SKM-1 treated with dmso at 0.1 percent for 144 hours (cell line): ENCODE measurements around the gene ADCK1.
"Not testable (repeated sequence)": the region's sequence is repeated elsewhere in the genome, so short reads cannot be mapped to it uniquely, and the experiment has no call there.

ENCODE experiments used
- DNase-seq: peaks from one replicate; lab custom pipeline; 2025; ENCODE audit not compliant: unreplicated experiment; lab: John Stamatoyannopoulos, UW

The ADCK1 gene

DNA sequence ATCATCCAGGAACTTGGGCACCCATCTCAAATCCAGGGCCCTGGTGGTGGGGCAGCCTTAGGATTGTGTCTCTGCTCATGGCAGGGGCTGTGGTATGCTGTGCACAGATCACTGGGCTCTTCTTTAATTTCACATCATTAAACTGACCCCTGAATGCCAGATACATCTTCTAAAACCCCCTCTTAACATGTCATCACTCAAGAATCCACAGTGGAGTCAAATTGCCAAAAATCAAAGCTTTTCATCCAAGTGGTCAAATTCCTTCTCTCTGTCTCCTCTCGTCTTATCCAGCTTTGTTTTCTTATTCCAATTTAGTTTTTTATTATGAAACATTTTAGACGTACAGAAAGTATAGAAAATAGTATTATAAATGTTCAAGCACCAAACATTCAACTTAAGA lies 97.5 kb downstream of the ADCK1 start:
- no peak for DNase-seq

- DNase-seq, result no peak
Observed at GRCh38 chr14:77902811-77903210, 102.9 kb downstream of the ADCK1 start.

GRCh38 chr14:77903221-77903620 lies 103.3 kb downstream of the ADCK1 start:
- no peak for DNase-seq

DNA sequence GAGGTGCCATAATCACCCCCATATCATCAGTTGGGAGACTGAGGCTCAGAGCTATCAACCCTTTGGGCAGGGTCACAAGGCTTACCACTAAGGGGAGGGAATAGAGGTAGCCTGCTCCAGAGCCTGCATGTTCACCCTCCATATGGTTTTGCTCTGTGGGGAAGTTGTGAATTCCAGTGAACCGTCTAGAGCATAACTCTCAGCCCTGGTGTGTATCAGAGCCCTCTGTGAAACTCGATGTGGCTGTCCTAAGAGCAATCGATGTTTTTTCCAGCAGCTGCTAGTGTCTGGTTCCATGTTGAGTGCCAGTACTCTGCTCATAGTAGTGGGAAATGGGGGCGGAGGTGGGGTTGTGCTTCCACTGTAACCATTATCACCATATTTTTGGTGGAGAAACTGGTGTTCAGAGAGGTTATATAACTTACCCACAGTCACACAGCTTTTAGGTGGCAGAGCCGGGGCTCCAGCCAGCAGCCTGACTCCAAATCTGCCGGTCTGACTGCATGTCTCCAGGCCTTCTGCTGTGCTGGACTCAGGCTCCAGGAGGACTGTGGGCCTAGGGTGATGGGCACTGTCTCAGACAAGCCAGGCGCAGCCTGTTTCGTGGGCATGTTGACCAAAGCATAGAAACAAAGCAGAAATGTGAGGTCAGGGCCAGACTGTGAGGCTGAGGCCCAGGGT lies 104.2 kb downstream of the ADCK1 start:
- DNase-seq, result no peak

DNA sequence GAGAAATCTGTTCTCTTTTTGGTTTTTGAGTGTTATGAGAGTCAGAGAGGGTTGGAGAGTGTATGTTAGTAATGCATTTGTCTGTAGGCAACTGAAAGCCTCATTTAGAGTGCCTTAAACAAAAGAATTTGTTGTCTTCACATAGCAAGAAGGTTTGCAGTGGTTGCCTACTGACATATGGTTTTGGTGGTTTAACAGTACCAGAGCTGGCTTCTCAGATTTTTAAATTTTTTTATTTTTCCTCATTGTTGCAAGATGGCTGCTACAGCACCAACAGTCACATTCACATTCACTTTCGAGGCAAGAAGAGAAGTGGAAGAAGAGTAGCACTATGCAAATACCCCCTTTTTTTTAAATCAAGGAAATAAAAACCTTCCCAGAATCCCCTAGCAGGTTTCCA lies 106.5 kb downstream of the ADCK1 start:
- no peak for DNase-seq

- DNase-seq, result no peak
Observed at GRCh38 chr14:77908847-77909246, 108.9 kb downstream of the ADCK1 start.

GRCh38 chr14:77909911-77910310 lies 110.0 kb downstream of the ADCK1 start:
- no peak for DNase-seq

GRCh38 chr14:77910506-77910905 lies 110.6 kb downstream of the ADCK1 start:
- DNase-seq, result no peak

GRCh38 chr14:77911356-77911755 lies 111.4 kb downstream of the ADCK1 start:
- no peak for DNase-seq

GRCh38 chr14:77912754-77913556 lies 113.0 kb downstream of the ADCK1 start:
- DNase-seq, result no peak

GRCh38 chr14:77914073-77914721 lies 114.3 kb downstream of the ADCK1 start:
- no peak for DNase-seq

DNA sequence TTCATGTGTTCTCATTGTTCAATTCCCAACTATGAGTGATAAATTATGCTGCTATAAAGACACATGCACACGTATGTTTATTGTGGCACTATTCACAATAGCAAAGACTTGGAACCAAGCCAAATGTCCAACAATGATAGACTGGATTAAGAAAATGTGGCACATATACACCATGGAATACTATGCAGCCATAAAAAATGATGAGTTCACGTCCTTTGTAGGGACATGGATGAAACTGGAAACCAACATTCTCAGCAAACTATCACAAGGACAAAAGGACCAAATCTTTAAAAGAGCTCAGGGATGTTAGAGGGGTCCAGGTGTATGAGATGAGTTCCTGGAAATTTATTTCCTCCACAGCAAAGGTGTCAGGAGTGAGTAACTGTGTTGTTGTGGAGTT lies 115.5 kb downstream of the ADCK1 start:
- DNase-seq, result not testable (repeated sequence)

DNA sequence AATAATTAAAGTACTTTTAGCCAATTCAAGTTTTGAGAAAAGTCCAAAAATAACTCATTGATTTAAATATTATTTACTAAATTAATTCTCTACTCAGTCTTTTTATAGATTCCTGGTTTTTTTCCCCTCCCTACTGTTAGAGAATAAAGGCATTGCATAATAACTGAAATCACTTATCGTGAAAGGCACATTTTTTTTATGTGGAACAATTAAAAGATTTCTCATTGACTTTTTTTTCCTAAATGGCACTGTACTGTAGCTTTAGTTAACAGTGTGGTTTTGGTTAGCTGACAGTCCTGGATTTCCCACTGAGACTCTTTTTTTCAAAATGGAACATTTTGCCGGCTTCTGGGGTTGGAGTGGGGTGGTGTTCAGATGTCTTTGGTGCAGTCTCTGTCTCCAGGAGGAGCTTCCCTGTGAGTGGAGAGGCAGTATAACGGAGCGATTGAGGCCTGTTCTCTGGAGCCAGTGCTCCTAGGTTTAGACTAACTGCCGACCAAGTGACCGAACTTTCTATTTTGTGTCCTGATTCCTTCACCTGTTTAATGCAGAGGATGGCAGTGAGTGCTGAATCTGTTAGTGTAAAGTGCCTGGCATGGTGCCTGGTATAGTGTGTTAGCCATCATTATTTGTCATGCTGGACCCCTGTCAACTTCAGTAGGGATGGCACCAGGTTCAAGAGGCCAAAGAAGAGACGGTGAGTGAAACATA lies 117.7 kb downstream of the ADCK1 start:
- no peak for DNase-seq

- no peak for DNase-seq
Observed at GRCh38 chr14:77918448-77918847, 118.5 kb downstream of the ADCK1 start.

DNA sequence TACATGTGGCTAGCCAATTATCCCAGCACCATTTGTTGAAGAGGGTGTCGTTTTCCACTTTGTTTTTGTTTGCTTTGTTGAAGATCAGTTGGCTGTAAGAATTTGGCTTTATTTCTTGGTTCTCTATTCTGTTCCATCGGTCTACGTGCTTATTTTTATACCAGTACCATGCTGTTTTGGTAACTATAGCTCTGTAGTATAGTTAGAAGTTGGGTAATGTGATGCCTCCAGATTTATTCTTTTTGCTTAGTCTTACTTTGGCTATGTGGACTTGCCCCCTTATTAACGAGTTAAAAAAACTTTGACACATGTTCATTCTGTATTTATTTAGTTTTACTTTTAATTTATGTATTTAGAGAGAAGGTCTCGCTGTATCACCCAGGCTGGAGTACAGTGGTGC lies 120.4 kb downstream of the ADCK1 start:
- no peak for DNase-seq

DNA sequence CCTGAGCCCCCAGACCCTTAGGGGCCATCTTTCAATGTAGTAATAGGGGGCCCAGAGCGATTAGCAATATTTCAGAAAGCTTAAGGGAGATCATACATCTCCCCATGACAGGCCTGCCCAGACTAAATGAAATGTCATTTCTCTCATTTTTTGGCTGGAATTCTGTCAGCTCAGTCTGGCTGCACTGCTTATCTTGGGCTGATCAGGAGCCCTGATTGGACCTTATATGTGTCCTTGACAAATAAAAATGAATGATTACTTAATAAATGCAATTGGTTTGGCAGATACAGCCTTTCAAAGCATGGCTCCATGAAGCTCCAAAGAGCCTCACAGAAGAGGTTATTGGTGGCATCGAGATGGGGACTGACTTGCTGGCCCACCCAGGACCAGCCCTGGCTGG lies 121.9 kb downstream of the ADCK1 start:
- no peak for DNase-seq

GRCh38 chr14:77923131-77923936 lies 123.4 kb downstream of the ADCK1 start:
- no peak for DNase-seq

- no peak for DNase-seq
Observed at GRCh38 chr14:77924141-77924948, 124.4 kb downstream of the ADCK1 start.

GRCh38 chr14:77926942-77927341 lies 127.0 kb downstream of the ADCK1 start:
- DNase-seq, result no peak

- no peak for DNase-seq
Observed at GRCh38 chr14:77931441-77931840, 131.5 kb downstream of the ADCK1 start.
